Mononuclear cell (primary cell): ENCODE measurements around the gene HECTD1. TPM values are rescaled to one million over a fixed set of nuclear protein-coding genes. Genes with fewer than 3 reads are reported as not detected.
"Not testable (repeated sequence)": the region's sequence is repeated elsewhere in the genome, so short reads cannot be mapped to it uniquely, and the experiment has no call there.

Source experiments
- H3K27me3 ChIP-seq: 2 replicates; pipeline ENCODE4 v1.6.0; 2011; ENCODE audit warnings: low read length, control low read depth; ENCODE audit not compliant: insufficient read depth
- H3K4me1 ChIP-seq: 2 replicates; pipeline ENCODE4 v1.5.1; 2011; ENCODE audit warnings: mild to moderate bottlenecking, low read length, control low read depth; ENCODE audit not compliant: insufficient read depth
- H3K4me3 ChIP-seq: 2 replicates; pipeline ENCODE4 v1.5.1; 2011; ENCODE audit warnings: mild to moderate bottlenecking, low read length, moderate library complexity
- H3K9me3 ChIP-seq: 2 replicates; pipeline ENCODE4 v1.5.1; 2011; ENCODE audit warnings: low read depth, mild to moderate bottlenecking, control low read depth, low read length
- total RNA-seq: library from RNA; depleted of rRNA; stranded (reverse); fragments of >200 nt; gene quantifications from one replicate; pipeline ENCODE4 v1.2.3, GENCODE V29; 2012

Gene HECTD1
- total RNA-seq, 1 donor: 236 TPM

GRCh38 chr14:31122098-31122611, 85.4 kb downstream of the HECTD1 start:
- peaks cover 6% of the 10 kb centered on the region for H3K4me1 ChIP-seq
- H3K9me3 ChIP-seq: no peaks in the 10 kb centered on the region
- no peaks in the 10 kb centered on the region for H3K27me3 ChIP-seq
- no peak overlapping the region for H3K4me3 ChIP-seq

GRCh38 chr14:31118892-31119291, 88.7 kb downstream of the HECTD1 start:
- Histone ChIP-seq H3K4me3 (no peak overlapping the region), H3K27me3 (no peaks in the 10 kb centered on the region), H3K4me1 (no peaks in the 10 kb centered on the region), H3K9me3 (no peaks in the 10 kb centered on the region)

- Histone ChIP-seq H3K4me1 (peaks cover 5% of the 10 kb centered on the region), H3K27me3 (no peaks in the 10 kb centered on the region), H3K9me3 (no peaks in the 10 kb centered on the region), H3K4me3 (no peak overlapping the region)
Measured at GRCh38 chr14:31113794-31114193, 93.8 kb downstream of the HECTD1 start.

GRCh38 chr14:31110872-31111271, 96.7 kb downstream of the HECTD1 start:
- Histone ChIP-seq H3K4me3 (no peak overlapping the region), H3K9me3 (no peaks in the 10 kb centered on the region), H3K27me3 (no peaks in the 10 kb centered on the region), H3K4me1 (peaks cover 5% of the 10 kb centered on the region)

GRCh38 chr14:31109257-31109656, 98.3 kb downstream of the HECTD1 start:
- no peaks in the 10 kb centered on the region for H3K27me3 ChIP-seq

GRCh38 chr14:31106768-31107167, 100.8 kb downstream of the HECTD1 start:
- H3K27me3 ChIP-seq: no peaks in the 10 kb centered on the region
- peaks cover 5% of the 10 kb centered on the region for H3K4me1 ChIP-seq
- no peaks in the 10 kb centered on the region for H3K9me3 ChIP-seq
- no peak overlapping the region for H3K4me3 ChIP-seq

More at GRCh38 chr14:31109257-31109656, 98.3 kb downstream of the HECTD1 start:
- Histone ChIP-seq H3K4me3 (no peak overlapping the region), H3K4me1 (peaks cover 5% of the 10 kb centered on the region), H3K9me3 (no peaks in the 10 kb centered on the region)

GRCh38 chr14:31097081-31097480, 110.5 kb downstream of the HECTD1 start:
- Histone ChIP-seq H3K27me3 (no peaks in the 10 kb centered on the region), H3K9me3 (no peaks in the 10 kb centered on the region), H3K4me3 (no peak overlapping the region), H3K4me1 (no peaks in the 10 kb centered on the region)

GRCh38 chr14:31096255-31096654, 111.3 kb downstream of the HECTD1 start:
- H3K9me3 ChIP-seq: no peaks in the 10 kb centered on the region
- H3K27me3 ChIP-seq: no peaks in the 10 kb centered on the region
- peaks cover 2% of the 10 kb centered on the region for H3K4me1 ChIP-seq
- no peak overlapping the region for H3K4me3 ChIP-seq

GRCh38 chr14:31095817-31096216, 111.8 kb downstream of the HECTD1 start:
- not testable (repeated sequence) for H3K9me3 ChIP-seq, H3K27me3 ChIP-seq, H3K4me1 ChIP-seq, H3K4me3 ChIP-seq

GRCh38 chr14:31093884-31094839, 113.4 kb downstream of the HECTD1 start:
- not testable (repeated sequence) for H3K9me3 ChIP-seq, H3K27me3 ChIP-seq, H3K4me3 ChIP-seq
- H3K4me1 ChIP-seq: peaks cover 19% of the 10 kb centered on the region

- no peaks in the 10 kb centered on the region for H3K27me3 ChIP-seq
- H3K9me3 ChIP-seq: no peaks in the 10 kb centered on the region
- H3K4me3 ChIP-seq: no peak overlapping the region
- peaks cover 19% of the 10 kb centered on the region for H3K4me1 ChIP-seq
Measured at GRCh38 chr14:31092160-31092708, 115.4 kb downstream of the HECTD1 start.

GRCh38 chr14:31090883-31091764, 116.5 kb downstream of the HECTD1 start:
- Histone ChIP-seq H3K4me1 (peaks cover 19% of the 10 kb centered on the region), H3K9me3 (no peaks in the 10 kb centered on the region), H3K4me3 (no peak overlapping the region), H3K27me3 (no peaks in the 10 kb centered on the region)

GRCh38 chr14:31086466-31086865, 121.1 kb downstream of the HECTD1 start:
- not testable (repeated sequence) for H3K4me3 ChIP-seq, H3K27me3 ChIP-seq, H3K9me3 ChIP-seq
- peaks cover 18% of the 10 kb centered on the region for H3K4me1 ChIP-seq

- Histone ChIP-seq H3K27me3 (no peaks in the 10 kb centered on the region), H3K4me1 (peaks cover 5% of the 10 kb centered on the region), H3K4me3 (no peak overlapping the region), H3K9me3 (no peaks in the 10 kb centered on the region)
Measured at GRCh38 chr14:31085027-31085426, 122.6 kb downstream of the HECTD1 start.

GRCh38 chr14:31084385-31084784, 123.2 kb downstream of the HECTD1 start:
- Histone ChIP-seq H3K4me1 (no peaks in the 10 kb centered on the region), H3K4me3 (no peak overlapping the region), H3K27me3 (no peaks in the 10 kb centered on the region), H3K9me3 (no peaks in the 10 kb centered on the region)
